Measurements from ENCODE around the gene CRACDL. TPM values are rescaled to one million over a fixed set of nuclear protein-coding genes. Genes with fewer than 3 reads are reported as not detected.

CRACDL gene
- total RNA-seq, 1 donor: not detected

GRCh38 chr2:98944775-98945174 is 8.8 kb upstream of the CRACDL start:
- H3K36me3 ChIP-seq (ENCODE audit: insufficient read depth, low read length): no peaks in the 10 kb centered on the region

GRCh38 chr2:98940102-98940501 is 4.1 kb upstream of the CRACDL start:
- Histone ChIP-seq H3K79me2 (ENCODE audit: insufficient read depth, low read length) (no peaks in the 10 kb centered on the region), H2AFZ (ENCODE audit: low read length) (no peak overlapping the region), H3K27ac (ENCODE audit: low read depth, low read length) (no peak overlapping the region), H3K9me3 (ENCODE audit: low read depth, low read length) (no peaks in the 10 kb centered on the region), H4K20me1 (ENCODE audit: insufficient read depth, low read length) (no peaks in the 10 kb centered on the region), H3K27me3 (ENCODE audit: insufficient read depth, low read length) (peaks cover 40% of the 10 kb centered on the region), H3K4me2 (ENCODE audit: insufficient read depth, low read length) (no peak overlapping the region), H3K4me3 (ENCODE audit: insufficient read depth, low read length) (no peak overlapping the region), H3K36me3 (ENCODE audit: insufficient read depth, low read length) (no peaks in the 10 kb centered on the region), H3K4me1 (ENCODE audit: insufficient read depth, low read length) (no peaks in the 10 kb centered on the region)
- TF ChIP-seq CTCF (IDR thresholded peaks at IDR 0.05; ENCODE audit: extremely low read depth, low read depth, low read length): no peak
- no peak for DNase-seq (ENCODE audit: insufficient read length, low spot score, missing footprints)

More at GRCh38 chr2:98944775-98945174, 8.8 kb upstream of the CRACDL start:
- H3K4me3 ChIP-seq (ENCODE audit: insufficient read depth, low read length): no peak overlapping the region
- no peaks in the 10 kb centered on the region for H3K9me3 ChIP-seq (ENCODE audit: low read depth, low read length)
- no peaks in the 10 kb centered on the region for H4K20me1 ChIP-seq (ENCODE audit: insufficient read depth, low read length)
- no peak overlapping the region for H2AFZ ChIP-seq (ENCODE audit: low read length)
- DNase-seq (ENCODE audit: insufficient read length, low spot score, missing footprints): peak; percentile 67
- no peak overlapping the region for H3K4me2 ChIP-seq (ENCODE audit: insufficient read depth, low read length)
- no peak overlapping the region for H3K27ac ChIP-seq (ENCODE audit: low read depth, low read length)
- no peaks in the 10 kb centered on the region for H3K4me1 ChIP-seq (ENCODE audit: insufficient read depth, low read length)
- no peaks in the 10 kb centered on the region for H3K79me2 ChIP-seq (ENCODE audit: insufficient read depth, low read length)
- TF ChIP-seq CTCF (IDR thresholded peaks at IDR 0.05; ENCODE audit: extremely low read depth, low read depth, low read length): no peak
- peaks cover 7% of the 10 kb centered on the region for H3K27me3 ChIP-seq (ENCODE audit: insufficient read depth, low read length)

- no peak for TF ChIP-seq CTCF (IDR thresholded peaks at IDR 0.05; ENCODE audit: extremely low read depth, low read depth, low read length)
- H3K27me3 ChIP-seq (ENCODE audit: insufficient read depth, low read length): peaks cover 55% of the 10 kb centered on the region
Measured at GRCh38 chr2:98937906-98938305, 1.9 kb upstream of the CRACDL start.

GRCh38 chr2:98936353-98937351 is 627 bp upstream of the CRACDL start:
- Histone ChIP-seq H3K4me2 (ENCODE audit: insufficient read depth, low read length) (peak overlapping the region; percentile 58), H3K79me2 (ENCODE audit: insufficient read depth, low read length) (no peaks in the 10 kb centered on the region), H4K20me1 (ENCODE audit: insufficient read depth, low read length) (no peaks in the 10 kb centered on the region), H3K4me1 (ENCODE audit: insufficient read depth, low read length) (no peaks in the 10 kb centered on the region), H3K27me3 (ENCODE audit: insufficient read depth, low read length) (peaks cover 55% of the 10 kb centered on the region), H2AFZ (ENCODE audit: low read length) (no peak overlapping the region), H3K36me3 (ENCODE audit: insufficient read depth, low read length) (no peaks in the 10 kb centered on the region), H3K4me3 (ENCODE audit: insufficient read depth, low read length) (peak overlapping the region; percentile 40), H3K9me3 (ENCODE audit: low read depth, low read length) (no peaks in the 10 kb centered on the region), H3K27ac (ENCODE audit: low read depth, low read length) (no peak overlapping the region)
- DNase-seq (ENCODE audit: insufficient read length, low spot score, missing footprints): no peak
- TF ChIP-seq CTCF (IDR thresholded peaks at IDR 0.05; ENCODE audit: extremely low read depth, low read depth, low read length): no peak

More at GRCh38 chr2:98937906-98938305, 1.9 kb upstream of the CRACDL start:
- H3K4me2 ChIP-seq (ENCODE audit: insufficient read depth, low read length): no peak overlapping the region
- no peak overlapping the region for H2AFZ ChIP-seq (ENCODE audit: low read length)
- H4K20me1 ChIP-seq (ENCODE audit: insufficient read depth, low read length): no peaks in the 10 kb centered on the region
- H3K9me3 ChIP-seq (ENCODE audit: low read depth, low read length): no peaks in the 10 kb centered on the region
- H3K36me3 ChIP-seq (ENCODE audit: insufficient read depth, low read length): no peaks in the 10 kb centered on the region
- no peak overlapping the region for H3K4me3 ChIP-seq (ENCODE audit: insufficient read depth, low read length)
- DNase-seq (ENCODE audit: insufficient read length, low spot score, missing footprints): no peak
- H3K79me2 ChIP-seq (ENCODE audit: insufficient read depth, low read length): no peaks in the 10 kb centered on the region
- H3K27ac ChIP-seq (ENCODE audit: low read depth, low read length): no peak overlapping the region
- H3K4me1 ChIP-seq (ENCODE audit: insufficient read depth, low read length): no peaks in the 10 kb centered on the region

Data from osteoblast (primary cell).